Measurements from ENCODE around the gene NCR2.
"Not testable (repeated sequence)": the region's sequence is repeated elsewhere in the genome, so short reads cannot be mapped to it uniquely, and the experiment has no call there.

Gene NCR2

GRCh38 chr6:41291717-41292116, 43.7 kb upstream of the NCR2 start:
- Histone ChIP-seq H3K27ac (no peak overlapping the region), H3K36me3 (no peaks in the 10 kb centered on the region), H3K4me3 (ENCODE audit: low read depth in 1 of 2, low read length in 1 of 2) (no peak overlapping the region), H3K4me1 (ENCODE audit: control insufficient read depth in 1 of 2, insufficient read depth in 1 of 2, low read depth in 1 of 2, low read length in 1 of 2) (peaks cover 25 to 26% of the 10 kb centered on the region in 2 experiments), H3K27me3 (no peaks in the 10 kb centered on the region), H3K9me3 (no peaks in the 10 kb centered on the region)
- TF ChIP-seq CTCF (IDR thresholded peaks at IDR 0.05), result no peak

GRCh38 chr6:41294214-41294872, 41.1 kb upstream of the NCR2 start:
- no peaks in the 10 kb centered on the region for H3K27me3 ChIP-seq
- TF ChIP-seq CTCF (IDR thresholded peaks at IDR 0.05), result no peak
- no peaks in the 10 kb centered on the region for H3K9me3 ChIP-seq
- no peak overlapping the region for H3K27ac ChIP-seq
- H3K36me3 ChIP-seq, result no peaks in the 10 kb centered on the region
- H3K4me3 ChIP-seq (ENCODE audit: low read depth in 1 of 2, low read length in 1 of 2), result no peak overlapping the region
- no peaks in the 10 kb centered on the region for H3K4me1 ChIP-seq (ENCODE audit: control insufficient read depth in 1 of 2, insufficient read depth in 1 of 2, low read depth in 1 of 2, low read length in 1 of 2)

GRCh38 chr6:41297248-41297647, 38.2 kb upstream of the NCR2 start:
- H3K27me3 ChIP-seq; H3K4me1 ChIP-seq (ENCODE audit: control insufficient read depth in 1 of 2, insufficient read depth in 1 of 2, low read depth in 1 of 2, low read length in 1 of 2); H3K27ac ChIP-seq; H3K9me3 ChIP-seq; H3K36me3 ChIP-seq; H3K4me3 ChIP-seq (ENCODE audit: low read depth in 1 of 2, low read length in 1 of 2): not testable (repeated sequence)

GRCh38 chr6:41298785-41299502, 36.5 kb upstream of the NCR2 start:
- no peaks in the 10 kb centered on the region for H3K9me3 ChIP-seq
- no peak for TF ChIP-seq CTCF (IDR thresholded peaks at IDR 0.05)
- H3K4me3 ChIP-seq (ENCODE audit: low read depth in 1 of 2, low read length in 1 of 2), result no peak overlapping the region
- peaks cover 14 to 15% of the 10 kb centered on the region in 2 experiments for H3K4me1 ChIP-seq (ENCODE audit: control insufficient read depth in 1 of 2, insufficient read depth in 1 of 2, low read depth in 1 of 2, low read length in 1 of 2)
- H3K36me3 ChIP-seq, result no peaks in the 10 kb centered on the region
- H3K27me3 ChIP-seq, result no peaks in the 10 kb centered on the region
- H3K27ac ChIP-seq, result no peak overlapping the region

GRCh38 chr6:41302638-41303037, 32.8 kb upstream of the NCR2 start:
- Histone ChIP-seq H3K36me3 (no peaks in the 10 kb centered on the region), H3K4me3 (ENCODE audit: low read depth in 1 of 2, low read length in 1 of 2) (peak overlapping the region in 1 of 2 experiments; percentile 23), H3K27me3 (no peaks in the 10 kb centered on the region), H3K4me1 (ENCODE audit: control insufficient read depth in 1 of 2, insufficient read depth in 1 of 2, low read depth in 1 of 2, low read length in 1 of 2) (peaks cover 14 to 15% of the 10 kb centered on the region in 2 experiments), H3K27ac (peak overlapping the region; percentile 79), H3K9me3 (no peaks in the 10 kb centered on the region)
- no peak for TF ChIP-seq CTCF (IDR thresholded peaks at IDR 0.05)

GRCh38 chr6:41306187-41306854, 29.1 kb upstream of the NCR2 start:
- H3K9me3 ChIP-seq, result no peaks in the 10 kb centered on the region
- no peak overlapping the region for H3K4me3 ChIP-seq (ENCODE audit: low read depth in 1 of 2, low read length in 1 of 2)
- peaks cover 2% of the 10 kb centered on the region for H3K27me3 ChIP-seq
- H3K36me3 ChIP-seq, result no peaks in the 10 kb centered on the region
- peak overlapping the region; percentile 19 for H3K27ac ChIP-seq
- peak; percentile 56 for TF ChIP-seq CTCF (IDR thresholded peaks at IDR 0.05)
- H3K4me1 ChIP-seq (ENCODE audit: control insufficient read depth in 1 of 2, insufficient read depth in 1 of 2, low read depth in 1 of 2, low read length in 1 of 2), result peaks cover 14 to 15% of the 10 kb centered on the region in 2 experiments
